Endodermal cell (in vitro differentiated cells): ENCODE results near the gene PROX2. TPM values are rescaled to one million over a fixed set of nuclear protein-coding genes. Genes with fewer than 3 reads are reported as not detected.

Experiments
- DNase-seq: peaks from one replicate; pipeline ENCODE4 v3.0.0-alpha.2; 2017
- H3K27ac ChIP-seq: 2 replicates; pipeline ENCODE4 v1.5.1; 2013; ENCODE audit warnings: mild to moderate bottlenecking, low read depth, low read length, moderate library complexity
- H3K27me3 ChIP-seq: 2 replicates; pipeline ENCODE4 v1.6.1; 2013; ENCODE audit warnings: mild to moderate bottlenecking, low read length, moderate library complexity; ENCODE audit not compliant: insufficient read depth, control insufficient read depth, poor library complexity, severe bottlenecking
- H3K36me3 ChIP-seq: 2 replicates; pipeline ENCODE4 v1.7.0; 2013; ENCODE audit warnings: mild to moderate bottlenecking, low read length, moderate library complexity; ENCODE audit not compliant: control insufficient read depth, insufficient read depth
- H3K4me1 ChIP-seq: one replicate; pipeline ENCODE4 v1.7.0; 2013; ENCODE audit warnings: low read length; ENCODE audit not compliant: control insufficient read depth, insufficient read depth
- H3K4me3 ChIP-seq: 2 replicates; pipeline ENCODE4 v1.5.1; 2013; ENCODE audit warnings: mild to moderate bottlenecking, low read length, moderate library complexity
- H3K9ac ChIP-seq: 2 replicates; pipeline ENCODE4 v1.6.1; 2013; ENCODE audit warnings: mild to moderate bottlenecking, low read length, moderate library complexity; ENCODE audit not compliant: poor library complexity, severe bottlenecking; ENCODE audit errors: extremely low read depth
- H3K9me3 ChIP-seq: 2 replicates; pipeline ENCODE4 v1.6.1; 2013; ENCODE audit warnings: mild to moderate bottlenecking, low read length, moderate library complexity; ENCODE audit not compliant: control insufficient read depth
- H3K27ac Mint-ChIP-seq: 2 replicates; pipeline ENCODE4 v1.8.0; 2020; ENCODE audit warnings: mixed read lengths
- H3K27me3 Mint-ChIP-seq: 2 replicates; pipeline ENCODE4 v1.8.0; 2021; ENCODE audit warnings: mild to moderate bottlenecking, mixed read lengths; ENCODE audit not compliant: insufficient read depth
- H3K36me3 Mint-ChIP-seq: 2 replicates; pipeline ENCODE4 v1.8.0; 2020; ENCODE audit warnings: low read depth, mixed read lengths
- H3K4me1 Mint-ChIP-seq: 2 replicates; pipeline ENCODE4 v1.8.0; 2020; ENCODE audit warnings: mixed read lengths
- H3K4me3 Mint-ChIP-seq: 2 replicates; pipeline ENCODE4 v1.8.0; 2020; ENCODE audit warnings: mild to moderate bottlenecking, moderate library complexity, mixed read lengths
- H3K9me3 Mint-ChIP-seq: 2 replicates; pipeline ENCODE4 v1.8.0; 2020; ENCODE audit warnings: mild to moderate bottlenecking, mixed read lengths
- WGBS, 2 experiments: methylation state at CpG; one replicate each; pipeline versions ENCODE4 v1.1.5 to v1.1.7; 2013; ENCODE audit warnings: missing lambda C conversion rate in 2 of 2, mixed read lengths in 1 of 2; ENCODE audit not compliant: insufficient coverage in 1 of 2, insufficient read length in 1 of 2; 5-methylcytosine and 5-hydroxymethylcytosine counted together
- total RNA-seq, 2 donors: library from RNA; stranded (reverse); fragmentation: NEBNext Ultra II Directional in 1 of 2; extraction: Animal tissue kit (Norgen Biotek cat#: 25700) in 1 of 2; gene quantifications; 2 replicates in 1 of 2; 3 replicates in 1 of 2; pipeline ENCODE4 v1.2.1, GENCODE V29; 2021
- TF ChIP-seq, protein P1 (sequence below): fragments of 200-600 bp; sonication (generic); conservative IDR thresholded peaks from 2 replicates; pipeline ENCODE4 v1.5.0; 2021; ENCODE audit warnings: antibody characterized with exemption, mild to moderate bottlenecking

PROX2 gene
- total RNA-seq, 2 donors from 2014 or later, result not detected

DNA sequence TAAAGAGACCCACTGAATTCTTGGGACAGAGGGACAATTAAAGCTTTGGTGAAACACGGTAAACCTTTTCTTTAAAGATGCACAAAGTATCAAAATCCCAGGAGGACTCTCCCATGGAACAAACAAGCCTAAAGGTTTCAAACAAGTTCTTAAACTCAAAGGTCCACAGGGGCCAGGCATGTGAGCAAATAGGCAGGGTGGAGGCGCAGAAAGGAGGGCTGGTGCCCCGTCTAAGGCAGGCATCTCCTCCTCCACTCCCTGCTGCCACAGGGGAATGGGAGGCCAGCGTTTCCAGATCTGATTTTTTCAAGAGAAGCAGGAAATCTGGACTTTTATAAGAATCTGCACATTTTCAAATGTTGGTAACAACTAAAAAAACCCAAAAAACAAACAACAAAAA lies 39.5 kb upstream of the PROX2 start:
- no peak overlapping the region for H3K27ac Mint-ChIP-seq
- H3K4me3 Mint-ChIP-seq, result no peak overlapping the region
- Histone ChIP-seq H3K27ac (no peak overlapping the region), H3K4me3 (no peak overlapping the region), H3K36me3 (no peaks in the 10 kb centered on the region), H3K4me1 (peaks cover 8% of the 10 kb centered on the region), H3K27me3 (no peaks in the 10 kb centered on the region), H3K9ac (no peak overlapping the region), H3K9me3 (no peaks in the 10 kb centered on the region)
- H3K9me3 Mint-ChIP-seq, result no peaks in the 10 kb centered on the region
- no peak for DNase-seq
- H3K27me3 Mint-ChIP-seq, result no peaks in the 10 kb centered on the region
- peaks cover 4% of the 10 kb centered on the region for H3K4me1 Mint-ChIP-seq
- TF ChIP-seq, protein P1, sequence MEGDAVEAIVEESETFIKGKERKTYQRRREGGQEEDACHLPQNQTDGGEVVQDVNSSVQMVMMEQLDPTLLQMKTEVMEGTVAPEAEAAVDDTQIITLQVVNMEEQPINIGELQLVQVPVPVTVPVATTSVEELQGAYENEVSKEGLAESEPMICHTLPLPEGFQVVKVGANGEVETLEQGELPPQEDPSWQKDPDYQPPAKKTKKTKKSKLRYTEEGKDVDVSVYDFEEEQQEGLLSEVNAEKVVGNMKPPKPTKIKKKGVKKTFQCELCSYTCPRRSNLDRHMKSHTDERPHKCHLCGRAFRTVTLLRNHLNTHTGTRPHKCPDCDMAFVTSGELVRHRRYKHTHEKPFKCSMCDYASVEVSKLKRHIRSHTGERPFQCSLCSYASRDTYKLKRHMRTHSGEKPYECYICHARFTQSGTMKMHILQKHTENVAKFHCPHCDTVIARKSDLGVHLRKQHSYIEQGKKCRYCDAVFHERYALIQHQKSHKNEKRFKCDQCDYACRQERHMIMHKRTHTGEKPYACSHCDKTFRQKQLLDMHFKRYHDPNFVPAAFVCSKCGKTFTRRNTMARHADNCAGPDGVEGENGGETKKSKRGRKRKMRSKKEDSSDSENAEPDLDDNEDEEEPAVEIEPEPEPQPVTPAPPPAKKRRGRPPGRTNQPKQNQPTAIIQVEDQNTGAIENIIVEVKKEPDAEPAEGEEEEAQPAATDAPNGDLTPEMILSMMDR, result no peak
- H3K36me3 Mint-ChIP-seq, result peaks cover 3% of the 10 kb centered on the region
- WGBS, 2 experiments, result 91 to 96% methylated on average over 3 to 4 of the region's 4 CpGs

DNA sequence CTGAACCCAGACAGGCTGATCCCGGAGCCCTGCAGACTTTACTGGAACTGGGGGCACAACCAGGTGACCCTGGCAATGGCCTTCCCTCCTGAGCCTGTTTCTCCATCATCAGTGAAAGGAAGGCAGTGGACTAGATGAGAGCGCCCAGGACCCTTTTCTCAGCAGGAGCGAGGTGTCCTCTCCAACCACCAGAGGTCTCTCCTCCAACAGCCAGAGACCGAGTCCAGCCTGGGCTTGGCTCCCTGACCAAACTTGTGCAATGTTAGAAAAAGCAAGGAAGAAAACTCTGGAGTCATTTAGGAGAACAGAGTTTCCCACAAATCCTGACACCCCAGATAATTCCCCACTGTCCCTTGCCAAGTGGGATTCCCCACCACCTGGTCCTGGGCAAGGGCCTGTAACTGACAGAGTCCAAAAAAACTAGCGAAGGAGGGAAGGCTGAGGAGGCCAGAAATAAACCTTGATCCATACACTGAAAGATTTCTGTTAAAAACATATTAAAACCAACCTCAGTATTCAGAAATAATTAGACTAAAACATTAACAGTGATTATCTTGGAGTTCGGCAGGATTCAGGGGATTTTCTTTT lies 38.1 kb upstream of the PROX2 start:
- no peak overlapping the region for H3K27ac ChIP-seq
- no peaks in the 10 kb centered on the region for H3K27me3 Mint-ChIP-seq
- H3K36me3 ChIP-seq, result no peaks in the 10 kb centered on the region
- no peaks in the 10 kb centered on the region for H3K9me3 ChIP-seq
- no peak overlapping the region for H3K4me3 Mint-ChIP-seq
- H3K27ac Mint-ChIP-seq, result no peak overlapping the region
- H3K36me3 Mint-ChIP-seq, result peaks cover 3% of the 10 kb centered on the region
- WGBS, 2 experiments, result 76 to 79% methylated on average over 3 to 6 of the region's 6 CpGs
- DNase-seq, result peak; percentile 84
- H3K9ac ChIP-seq, result no peak overlapping the region
- peaks cover 4% of the 10 kb centered on the region for H3K4me1 Mint-ChIP-seq
- no peaks in the 10 kb centered on the region for H3K9me3 Mint-ChIP-seq
- H3K27me3 ChIP-seq, result no peaks in the 10 kb centered on the region
- TF ChIP-seq, protein P1, result peak; percentile 86
- no peak overlapping the region for H3K4me3 ChIP-seq
- H3K4me1 ChIP-seq, result peaks cover 8% of the 10 kb centered on the region

- TF ChIP-seq, protein P1, result no peak
Measured at GRCh38 chr14:74913393-74913910, 37.5 kb upstream of the PROX2 start.

More at GRCh38 chr14:74913393-74913910, 37.5 kb upstream of the PROX2 start:
- Mint-ChIP-seq H3K4me1 (peaks cover 4% of the 10 kb centered on the region), H3K4me3 (no peak overlapping the region), H3K27me3 (no peaks in the 10 kb centered on the region), H3K27ac (no peak overlapping the region), H3K36me3 (peaks cover 3% of the 10 kb centered on the region), H3K9me3 (no peaks in the 10 kb centered on the region)
- Histone ChIP-seq H3K27ac (no peak overlapping the region), H3K36me3 (no peaks in the 10 kb centered on the region), H3K4me1 (peaks cover 8% of the 10 kb centered on the region), H3K9ac (no peak overlapping the region), H3K27me3 (no peaks in the 10 kb centered on the region), H3K9me3 (no peaks in the 10 kb centered on the region), H3K4me3 (no peak overlapping the region)
- DNase-seq, result no peak
- WGBS, 2 experiments, result 70 to 78% methylated on average over 5 of the region's 5 CpGs
